Type B pancreatic cell (in vitro differentiated cells): ENCODE data around the gene DMD. TPM values are rescaled to one million over a fixed set of nuclear protein-coding genes. Genes with fewer than 3 reads are reported as not detected.

Source experiments
- DNase-seq: peaks from one replicate; pipeline ENCODE4 v3.0.0; 2021; ENCODE audit warnings: mixed read lengths; ENCODE audit not compliant: unreplicated experiment; ENCODE audit errors: extremely low spot score
- H3K27ac Mint-ChIP-seq: 2 replicates; pipeline ENCODE4 v1.8.0; 2021; ENCODE audit warnings: mild to moderate bottlenecking, mixed read lengths
- H3K27me3 Mint-ChIP-seq: 2 replicates; pipeline ENCODE4 v1.8.0; 2021; ENCODE audit warnings: mixed read lengths
- H3K36me3 Mint-ChIP-seq: 2 replicates; pipeline ENCODE4 v1.8.0; 2021; ENCODE audit warnings: mixed read lengths
- H3K4me1 Mint-ChIP-seq: one replicate; pipeline ENCODE4 v1.8.0; 2021; ENCODE audit warnings: mixed read lengths; ENCODE audit not compliant: unreplicated experiment
- H3K4me3 Mint-ChIP-seq: 2 replicates; pipeline ENCODE4 v1.8.0; 2021; ENCODE audit warnings: mild to moderate bottlenecking, mixed read lengths
- H3K9me3 Mint-ChIP-seq: 2 replicates; pipeline ENCODE4 v1.8.0; 2021; ENCODE audit warnings: mixed read lengths
- total RNA-seq: library from RNA; stranded (reverse); gene quantifications from 2 replicates; pipeline ENCODE4 v1.2.1, GENCODE V29; 2021; ENCODE audit warnings: low replicate concordance
- TF ChIP-seq, protein P1 (sequence below): fragments of 200-600 bp; sonication (generic); conservative IDR thresholded peaks from 2 replicates; pipeline ENCODE4 v1.5.0; 2021; ENCODE audit warnings: antibody characterized with exemption, mild to moderate bottlenecking

DMD gene
- total RNA-seq, 1 donor from 2014 or later = 57.1 TPM

DNA sequence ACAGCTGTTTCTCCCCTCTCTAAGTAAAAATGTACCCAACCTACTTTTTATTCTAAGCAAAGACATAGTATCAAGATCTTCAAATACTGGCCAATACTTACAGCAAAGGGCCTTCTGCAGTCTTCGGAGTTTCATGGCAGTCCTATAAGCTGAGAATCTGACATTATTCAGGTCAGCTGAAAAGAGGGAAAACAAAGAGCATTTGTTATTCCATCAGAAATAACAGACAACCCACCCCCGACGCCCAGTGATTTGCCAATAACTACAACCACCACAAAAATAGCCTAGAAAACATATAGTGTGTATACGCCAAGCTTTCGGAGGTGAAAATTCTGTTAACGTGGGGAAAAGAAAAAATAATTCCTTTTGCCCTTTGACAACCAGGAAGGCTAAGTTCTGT lies 1988.4 kb downstream of the DMD start:
- H3K27ac Mint-ChIP-seq = no peak overlapping the region
- H3K36me3 Mint-ChIP-seq = peaks cover 5% of the 10 kb centered on the region
- peaks cover 5% of the 10 kb centered on the region for H3K9me3 Mint-ChIP-seq
- H3K27me3 Mint-ChIP-seq = no peaks in the 10 kb centered on the region
- no peaks in the 10 kb centered on the region for H3K4me1 Mint-ChIP-seq
- no peak for DNase-seq
- no peak overlapping the region for H3K4me3 Mint-ChIP-seq
- TF ChIP-seq, protein P1, sequence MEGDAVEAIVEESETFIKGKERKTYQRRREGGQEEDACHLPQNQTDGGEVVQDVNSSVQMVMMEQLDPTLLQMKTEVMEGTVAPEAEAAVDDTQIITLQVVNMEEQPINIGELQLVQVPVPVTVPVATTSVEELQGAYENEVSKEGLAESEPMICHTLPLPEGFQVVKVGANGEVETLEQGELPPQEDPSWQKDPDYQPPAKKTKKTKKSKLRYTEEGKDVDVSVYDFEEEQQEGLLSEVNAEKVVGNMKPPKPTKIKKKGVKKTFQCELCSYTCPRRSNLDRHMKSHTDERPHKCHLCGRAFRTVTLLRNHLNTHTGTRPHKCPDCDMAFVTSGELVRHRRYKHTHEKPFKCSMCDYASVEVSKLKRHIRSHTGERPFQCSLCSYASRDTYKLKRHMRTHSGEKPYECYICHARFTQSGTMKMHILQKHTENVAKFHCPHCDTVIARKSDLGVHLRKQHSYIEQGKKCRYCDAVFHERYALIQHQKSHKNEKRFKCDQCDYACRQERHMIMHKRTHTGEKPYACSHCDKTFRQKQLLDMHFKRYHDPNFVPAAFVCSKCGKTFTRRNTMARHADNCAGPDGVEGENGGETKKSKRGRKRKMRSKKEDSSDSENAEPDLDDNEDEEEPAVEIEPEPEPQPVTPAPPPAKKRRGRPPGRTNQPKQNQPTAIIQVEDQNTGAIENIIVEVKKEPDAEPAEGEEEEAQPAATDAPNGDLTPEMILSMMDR = no peak

DNA sequence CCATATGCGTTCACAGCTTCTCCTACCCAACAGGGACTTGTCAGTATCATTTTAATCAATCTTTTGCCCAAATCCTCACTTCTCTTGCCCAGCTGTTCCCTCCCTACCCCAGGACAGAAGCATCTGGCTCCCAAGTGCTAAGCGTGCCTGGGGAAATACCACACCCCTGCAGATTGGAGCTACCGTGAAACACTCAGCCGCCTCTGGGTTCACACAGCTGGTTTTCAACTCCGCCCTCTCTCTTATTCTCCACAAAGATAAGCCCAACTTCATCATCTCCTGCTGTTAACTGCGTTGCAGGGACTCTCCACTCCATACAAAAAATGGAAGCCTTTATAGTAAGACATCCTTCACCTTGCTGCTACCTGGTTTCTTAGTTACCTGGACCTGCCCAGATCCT lies 1992.2 kb downstream of the DMD start:
- DNase-seq = no peak
- Mint-ChIP-seq H3K27ac (no peak overlapping the region), H3K27me3 (no peaks in the 10 kb centered on the region), H3K4me3 (no peak overlapping the region), H3K4me1 (no peaks in the 10 kb centered on the region), H3K9me3 (peaks cover 4% of the 10 kb centered on the region), H3K36me3 (no peaks in the 10 kb centered on the region)
- TF ChIP-seq, protein P1 = no peak

DNA sequence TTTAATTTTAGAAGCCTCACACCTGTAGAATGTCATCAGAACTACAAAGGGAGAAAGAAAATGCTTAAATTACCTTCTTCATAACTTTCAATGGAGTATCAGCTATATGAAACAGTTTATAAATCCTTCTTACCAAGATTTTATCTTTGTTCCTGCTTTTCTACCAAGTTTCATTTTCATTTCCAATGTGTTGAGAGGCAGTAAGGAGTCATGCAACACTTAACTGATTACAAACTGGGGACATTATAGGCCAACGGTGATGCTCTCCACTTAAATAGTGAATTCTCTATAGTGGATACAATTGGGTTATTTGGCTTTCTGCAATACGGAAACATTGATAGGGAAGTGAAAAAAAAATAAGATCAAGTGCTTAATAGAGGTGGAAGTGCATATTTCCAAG lies 1994.3 kb downstream of the DMD start:
- no peak for DNase-seq
- no peaks in the 10 kb centered on the region for H3K27me3 Mint-ChIP-seq
- H3K27ac Mint-ChIP-seq = no peak overlapping the region
- H3K9me3 Mint-ChIP-seq = no peaks in the 10 kb centered on the region
- no peak overlapping the region for H3K4me3 Mint-ChIP-seq
- H3K36me3 Mint-ChIP-seq = no peaks in the 10 kb centered on the region
- H3K4me1 Mint-ChIP-seq = no peaks in the 10 kb centered on the region
- TF ChIP-seq, protein P1 = no peak

DNA sequence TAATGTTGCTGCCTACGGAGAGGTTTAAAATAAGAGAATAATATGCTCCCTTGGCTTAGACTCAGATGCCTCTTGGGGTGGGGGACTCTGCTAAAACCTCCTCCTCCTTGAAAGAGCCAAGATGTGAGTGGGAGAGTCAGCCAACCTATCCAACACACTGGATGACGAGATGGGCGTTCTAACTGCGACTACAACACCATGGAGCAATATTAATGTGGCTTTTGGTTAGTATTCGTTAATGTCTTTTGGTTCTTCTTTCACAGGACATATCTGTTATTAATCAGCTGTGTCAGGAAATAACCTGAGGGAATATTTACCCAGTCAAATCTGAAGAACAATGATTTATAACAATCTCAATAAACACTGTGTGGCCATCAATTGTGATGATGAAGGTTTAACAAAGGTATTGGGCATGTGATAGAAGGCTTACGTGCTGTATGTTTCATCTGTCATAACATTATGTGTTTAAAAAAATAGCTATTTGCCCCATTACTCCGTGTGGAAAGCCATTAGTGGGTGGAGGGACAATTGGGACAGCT lies 1996.0 kb downstream of the DMD start:
- Mint-ChIP-seq H3K4me1 (no peaks in the 10 kb centered on the region), H3K27ac (no peak overlapping the region), H3K36me3 (no peaks in the 10 kb centered on the region), H3K27me3 (no peaks in the 10 kb centered on the region), H3K4me3 (no peak overlapping the region), H3K9me3 (no peaks in the 10 kb centered on the region)
- TF ChIP-seq, protein P1 = no peak
- DNase-seq = no peak

DNA sequence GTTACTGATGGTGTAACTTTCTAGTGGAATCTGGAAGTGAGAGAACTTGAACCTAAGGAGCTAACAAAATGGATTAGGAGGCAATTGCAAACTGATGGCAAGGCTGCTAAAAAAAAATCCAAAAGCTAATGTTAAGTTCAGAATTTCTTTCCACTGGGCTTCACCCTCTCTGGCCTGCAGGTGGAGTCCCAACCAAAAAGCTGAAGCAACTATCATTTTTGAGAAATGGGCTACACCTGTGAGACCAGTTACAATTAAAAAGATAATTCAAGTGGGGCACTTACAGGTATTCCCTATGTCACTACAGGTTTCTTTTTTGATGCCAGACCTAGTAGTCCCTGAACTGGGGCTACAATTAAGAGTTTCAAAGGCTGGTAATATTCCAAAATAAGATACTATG lies 1997.4 kb downstream of the DMD start:
- no peaks in the 10 kb centered on the region for H3K36me3 Mint-ChIP-seq
- H3K4me1 Mint-ChIP-seq = no peaks in the 10 kb centered on the region
- H3K27ac Mint-ChIP-seq = no peak overlapping the region
- DNase-seq = no peak
- H3K9me3 Mint-ChIP-seq = no peaks in the 10 kb centered on the region
- TF ChIP-seq, protein P1 = peak; percentile 65
- no peaks in the 10 kb centered on the region for H3K27me3 Mint-ChIP-seq
- H3K4me3 Mint-ChIP-seq = no peak overlapping the region
